IMR-90 (cell line): ENCODE results near the gene KRR1. TPM values are rescaled to one million over a fixed set of nuclear protein-coding genes. Genes with fewer than 3 reads are reported as not detected.
A peak's percentile ranks its signal among the peaks of the same experiment; 100 is the strongest.

Experiments used
- ATAC-seq: fragments of 200-7000 bp; cut with Tn5 transposase; 2 replicates; pipeline ENCODE4 v1.9.1; 2020; ENCODE audit warnings: low read depth, mild to moderate bottlenecking, moderate library complexity
- BruUV-seq: library from RNA; stranded (reverse); fragments of 400-500 nt; replicated peaks from 2 replicates; lab custom pipeline; 2021; lab: Mats Ljungman, UMichigan
- CTCF ChIA-PET: fragments of 300-600 bp; formaldehyde crosslinking; extraction: SDS; loops from one replicate; lab custom pipeline; 2021; ENCODE audit warnings: antibody characterized with exemption; lab: Yijun Ruan, JAX
- POLR2A ChIA-PET: fragments of 300-600 bp; sonication (Branson Sonifier 250); formaldehyde crosslinking; loops from one replicate; lab custom pipeline; 2022; ENCODE audit warnings: antibody characterized with exemption; ENCODE audit not compliant: unreplicated experiment; lab: Charles Lee
- DNase-seq: peaks from one replicate; pipeline ENCODE4 v3.0.0; 2013
- H2AFZ ChIP-seq: replicated peaks from 2 replicates; pipeline ENCODE3; 2013; ENCODE audit warnings: low read length, mild to moderate bottlenecking; ENCODE audit not compliant: poor library complexity
- H2AK5ac ChIP-seq: 2 replicates; pipeline ENCODE4 v1.6.1; 2013; ENCODE audit warnings: low read depth, low read length, inconsistent platforms
- H2AK9ac ChIP-seq: replicated peaks from 2 replicates; pipeline ENCODE3; 2013; ENCODE audit warnings: mild to moderate bottlenecking, low read depth, low read length, moderate library complexity; ENCODE audit not compliant: poor library complexity
- H2BK120ac ChIP-seq: 2 replicates; pipeline ENCODE4 v1.6.1; 2013; ENCODE audit warnings: low read depth, low read length, inconsistent platforms
- H2BK15ac ChIP-seq: 3 replicates; pipeline ENCODE4 v1.6.1; 2013; ENCODE audit warnings: low read depth, low read length, inconsistent platforms
- H2BK20ac ChIP-seq: 2 replicates; pipeline ENCODE4 v1.6.1; 2013; ENCODE audit warnings: low read depth, mild to moderate bottlenecking, inconsistent platforms, low read length, moderate library complexity
- H2BK5ac ChIP-seq: 2 replicates; pipeline ENCODE4 v1.6.1; 2013; ENCODE audit warnings: mild to moderate bottlenecking, low read depth, low read length, inconsistent platforms; ENCODE audit not compliant: poor library complexity, severe bottlenecking
- H3K14ac ChIP-seq: replicated peaks from 2 replicates; pipeline ENCODE4 v1.6.1; 2013; ENCODE audit warnings: low read depth, low read length, inconsistent platforms
- H3K18ac ChIP-seq: 2 replicates; pipeline ENCODE4 v1.6.1; 2013; ENCODE audit warnings: low read depth, low read length, control low read depth
- H3K23ac ChIP-seq: 2 replicates; pipeline ENCODE4 v1.6.1; 2013; ENCODE audit warnings: low read depth, low read length, inconsistent platforms
- H3K27ac ChIP-seq: 2 replicates; pipeline ENCODE4 v1.5.1; 2013; ENCODE audit warnings: mild to moderate bottlenecking, control low read depth, low read length; ENCODE audit not compliant: insufficient read depth
- H3K27me3 ChIP-seq: 2 replicates; pipeline ENCODE4 v1.6.1; 2013; ENCODE audit warnings: low read length; ENCODE audit not compliant: control insufficient read depth, insufficient read depth
- H3K36me3 ChIP-seq: 2 replicates; pipeline ENCODE4 v1.6.1; 2013; ENCODE audit warnings: low read length, mixed read lengths; ENCODE audit not compliant: control insufficient read depth, insufficient read depth
- H3K4ac ChIP-seq: 2 replicates; pipeline ENCODE4 v1.6.1; 2013; ENCODE audit warnings: low read depth, low read length, inconsistent platforms
- H3K4me1 ChIP-seq: 2 replicates; pipeline ENCODE4 v1.6.1; 2013; ENCODE audit warnings: low read length, mixed read lengths; ENCODE audit not compliant: control insufficient read depth, insufficient read depth
- H3K4me2 ChIP-seq: 2 replicates; pipeline ENCODE4 v1.6.1; 2013; ENCODE audit warnings: low read depth, mild to moderate bottlenecking, control low read depth, low read length, moderate library complexity
- H3K4me3 ChIP-seq: 2 replicates; pipeline ENCODE4 v1.5.1; 2013; ENCODE audit warnings: low read depth, mild to moderate bottlenecking, control low read depth, low read length, moderate library complexity; ENCODE audit not compliant: insufficient read depth
- H3K56ac ChIP-seq: 2 replicates; pipeline ENCODE4 v1.6.1; 2013; ENCODE audit warnings: low read length, inconsistent platforms; ENCODE audit not compliant: insufficient read depth; ENCODE audit errors: extremely low read depth
- H3K79me1 ChIP-seq, 2 experiments: 2 replicates each; pipeline ENCODE4 v1.6.1; 2013; ENCODE audit warnings: low read length in 2 of 2, inconsistent platforms in 1 of 2, low read depth in 1 of 2
- H3K9ac ChIP-seq: 2 replicates; pipeline ENCODE4 v1.6.1; 2013; ENCODE audit warnings: low read depth, low read length, control low read depth
- H3K9me1 ChIP-seq: 2 replicates; pipeline ENCODE4 v1.6.1; 2013; ENCODE audit warnings: low read length, inconsistent platforms; ENCODE audit not compliant: insufficient read depth
- H3K9me3 ChIP-seq: 2 replicates; pipeline ENCODE4 v1.6.1; 2013; ENCODE audit warnings: low read length; ENCODE audit not compliant: control insufficient read depth, insufficient read depth
- H4K20me1 ChIP-seq: 2 replicates; pipeline ENCODE4 v1.6.1; 2013; ENCODE audit warnings: low read length, inconsistent platforms; ENCODE audit not compliant: insufficient read depth
- H4K5ac ChIP-seq: 2 replicates; pipeline ENCODE4 v1.6.1; 2013; ENCODE audit warnings: mild to moderate bottlenecking, low read depth, low read length, control low read depth
- H4K8ac ChIP-seq, 2 experiments: 2 replicates each; pipeline ENCODE4 v1.6.1; 2013; ENCODE audit warnings: low read depth in 2 of 2, low read length in 2 of 2, control low read depth in 1 of 2, inconsistent platforms in 1 of 2
- H4K91ac ChIP-seq: 2 replicates; pipeline ENCODE4 v1.6.1; 2013; ENCODE audit warnings: low read depth, low read length, inconsistent platforms; ENCODE audit not compliant: insufficient read depth
- BHLHE40 ChIP-seq: fragments of 150-350 bp; IDR thresholded peaks from 2 replicates; pipeline ENCODE4 v1.6.1; 2016; ENCODE audit warnings: mild to moderate bottlenecking, low read depth, low read length
- CEBPB ChIP-seq: IDR thresholded peaks from 2 replicates; pipeline ENCODE4 v1.6.1; 2012; ENCODE audit warnings: low read depth, low read length, improper control_type of control experiment
- CHD1 ChIP-seq: IDR thresholded peaks from 2 replicates; pipeline ENCODE4 v1.6.1; 2012; ENCODE audit warnings: low read depth, low read length, improper control_type of control experiment
- ELK1 ChIP-seq: fragments of 150-350 bp; IDR thresholded peaks from 2 replicates; pipeline ENCODE4 v1.6.1; 2016; ENCODE audit warnings: low read depth, mild to moderate bottlenecking, low read length, moderate library complexity, borderline replicate concordance
- FOS ChIP-seq: fragments of 150-350 bp; IDR thresholded peaks from 2 replicates; pipeline ENCODE4 v1.6.1; 2016; ENCODE audit warnings: low read depth, low read length
- MAFK ChIP-seq: IDR thresholded peaks from 2 replicates; pipeline ENCODE4 v1.6.1; 2012; ENCODE audit warnings: low read depth, low read length, improper control_type of control experiment
- MAZ ChIP-seq: IDR thresholded peaks from 2 replicates; pipeline ENCODE4 v1.6.1; 2012; ENCODE audit warnings: low read depth, mild to moderate bottlenecking, low read length, improper control_type of control experiment, moderate library complexity, borderline replicate concordance
- MXI1 ChIP-seq: IDR thresholded peaks from 2 replicates; pipeline ENCODE4 v1.6.1; 2012; ENCODE audit warnings: low read depth, mild to moderate bottlenecking, low read length, moderate library complexity, borderline replicate concordance
- NFE2L2 ChIP-seq: fragments of 150-350 bp; IDR thresholded peaks from 2 replicates; pipeline ENCODE4 v1.6.1; 2016; ENCODE audit warnings: low read depth, mild to moderate bottlenecking, low read length
- POLR2A ChIP-seq: IDR thresholded peaks from 2 replicates; pipeline ENCODE4 v1.6.1; 2012; ENCODE audit warnings: mild to moderate bottlenecking, low read depth, low read length
- RAD21 ChIP-seq: IDR thresholded peaks from 2 replicates; pipeline ENCODE4 v1.6.1; 2012; ENCODE audit warnings: low read length, improper control_type of control experiment
- RCOR1 ChIP-seq: IDR thresholded peaks from 2 replicates; pipeline ENCODE4 v1.6.1; 2012; ENCODE audit warnings: mild to moderate bottlenecking, low read length, improper control_type of control experiment; ENCODE audit not compliant: insufficient replicate concordance
- RFX5 ChIP-seq: IDR thresholded peaks from 2 replicates; pipeline ENCODE4 v1.8.0; 2012; ENCODE audit warnings: low read depth, mild to moderate bottlenecking, low read length, moderate library complexity
- SMC3 ChIP-seq: fragments of 150-350 bp; IDR thresholded peaks from 2 replicates; pipeline ENCODE4 v1.6.1; 2016; ENCODE audit warnings: low read depth, mild to moderate bottlenecking, antibody characterized with exemption, low read length, moderate library complexity
- WGBS, 2 experiments: methylation state at CpG; one replicate each; pipeline versions ENCODE4 v1.1.5 to v1.1.7; 2013; ENCODE audit warnings: missing lambda C conversion rate in 2 of 2; ENCODE audit not compliant: insufficient read length in 1 of 2; ENCODE audit errors: extremely low coverage in 2 of 2; 5-methylcytosine and 5-hydroxymethylcytosine counted together
- dilution Hi-C: fragments of 300-500 bp; cut with HindIII; formaldehyde crosslinking; loops from one replicate; pipeline ENCODE4 v1.14.3; 2018; ENCODE audit warnings: low sequenced_read_pairs; ENCODE audit not compliant: unreplicated experiment
- in situ Hi-C: fragments of 300-500 bp; cut with MboI; formaldehyde crosslinking; loops from 3 replicates; pipeline ENCODE4 v1.14.3; 2019; ENCODE audit warnings: low sequenced_read_pairs, inconsistent platforms, mixed read lengths
- intact Hi-C: fragments of 100-400 bp; cut with micrococcal nuclease; formaldehyde crosslinking; loops from 2 replicates; pipeline ENCODE4 v1.10.0; 2022
- polyA plus RNA-seq, 3 experiments: library from polyadenylated mRNA; depleted of rRNA; stranded (reverse); fragments of >200 nt; gene quantifications; 2 replicates each; pipeline ENCODE4 v1.2.3, GENCODE V29; 2012; ENCODE audit warnings: low replicate concordance in 1 of 3
- total RNA-seq: library from RNA; depleted of rRNA; stranded (reverse); fragments of >200 nt; gene quantifications from 2 replicates; pipeline ENCODE4 v1.2.3, GENCODE V29; 2012
- TF ChIP-seq, protein P1 (sequence below): fragments of 150-350 bp; IDR thresholded peaks from 2 replicates; pipeline ENCODE4 v1.6.1; 2017; ENCODE audit warnings: mild to moderate bottlenecking, antibody characterized with exemption, low read length, low read depth
- TF ChIP-seq, protein P2 (sequence below): conservative IDR thresholded peaks from 2 replicates; pipeline ENCODE4 v1.5.1; 2012; ENCODE audit warnings: mild to moderate bottlenecking, low read depth, low read length, improper control_type of control experiment

Gene KRR1
- total and polyA plus RNA-seq, 2 of the 4 experiments (the other 2 are of a cell fraction) = 18.3 to 31.4 TPM

DNA sequence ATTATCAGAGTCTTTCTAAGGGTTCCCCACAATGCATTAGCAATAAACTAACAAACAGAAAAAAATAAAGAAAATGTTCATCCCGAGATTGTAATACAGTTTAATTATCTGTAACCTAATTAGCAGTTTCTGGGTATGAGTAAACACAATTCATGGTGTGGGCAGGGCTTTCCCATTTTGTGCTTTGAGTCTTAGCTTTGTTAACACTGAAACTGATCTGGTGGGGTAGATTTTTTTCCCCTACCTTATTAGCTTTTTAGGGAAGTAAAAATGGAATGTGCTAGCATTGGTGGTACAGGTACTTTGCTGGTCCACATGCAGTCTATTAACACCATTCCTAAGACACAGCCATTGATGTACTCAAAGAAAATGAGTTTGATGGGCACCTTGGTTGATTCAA lies 18.4 kb upstream of the KRR1 start:
- H3K9ac ChIP-seq = no peak overlapping the region
- peaks cover 9% of the 10 kb centered on the region; the same call in 1 of the 2 replicates for H3K9me1 ChIP-seq
- ATAC-seq = no peak
- no peaks in the 10 kb centered on the region for H3K9me3 ChIP-seq
- H3K56ac ChIP-seq = no peak overlapping the region
- H3K27me3 ChIP-seq = no peaks in the 10 kb centered on the region
- H4K8ac ChIP-seq = no peak overlapping the region
- no peaks in the 10 kb centered on the region for H3K36me3 ChIP-seq
- no peak for TF ChIP-seq MAFK
- no peak for TF ChIP-seq RFX5
- no peak for TF ChIP-seq SMC3
- TF ChIP-seq CHD1 = no peak
- TF ChIP-seq ELK1 = no peak
- no peak for TF ChIP-seq MXI1
- TF ChIP-seq BHLHE40 = no peak
- no peak for TF ChIP-seq NFE2L2
- TF ChIP-seq CEBPB = no peak
- no peak for TF ChIP-seq MAZ
- no peak for TF ChIP-seq POLR2A
- TF ChIP-seq, protein P1, sequence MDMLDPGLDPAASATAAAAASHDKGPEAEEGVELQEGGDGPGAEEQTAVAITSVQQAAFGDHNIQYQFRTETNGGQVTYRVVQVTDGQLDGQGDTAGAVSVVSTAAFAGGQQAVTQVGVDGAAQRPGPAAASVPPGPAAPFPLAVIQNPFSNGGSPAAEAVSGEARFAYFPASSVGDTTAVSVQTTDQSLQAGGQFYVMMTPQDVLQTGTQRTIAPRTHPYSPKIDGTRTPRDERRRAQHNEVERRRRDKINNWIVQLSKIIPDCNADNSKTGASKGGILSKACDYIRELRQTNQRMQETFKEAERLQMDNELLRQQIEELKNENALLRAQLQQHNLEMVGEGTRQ = no peak
- TF ChIP-seq, protein P2, sequence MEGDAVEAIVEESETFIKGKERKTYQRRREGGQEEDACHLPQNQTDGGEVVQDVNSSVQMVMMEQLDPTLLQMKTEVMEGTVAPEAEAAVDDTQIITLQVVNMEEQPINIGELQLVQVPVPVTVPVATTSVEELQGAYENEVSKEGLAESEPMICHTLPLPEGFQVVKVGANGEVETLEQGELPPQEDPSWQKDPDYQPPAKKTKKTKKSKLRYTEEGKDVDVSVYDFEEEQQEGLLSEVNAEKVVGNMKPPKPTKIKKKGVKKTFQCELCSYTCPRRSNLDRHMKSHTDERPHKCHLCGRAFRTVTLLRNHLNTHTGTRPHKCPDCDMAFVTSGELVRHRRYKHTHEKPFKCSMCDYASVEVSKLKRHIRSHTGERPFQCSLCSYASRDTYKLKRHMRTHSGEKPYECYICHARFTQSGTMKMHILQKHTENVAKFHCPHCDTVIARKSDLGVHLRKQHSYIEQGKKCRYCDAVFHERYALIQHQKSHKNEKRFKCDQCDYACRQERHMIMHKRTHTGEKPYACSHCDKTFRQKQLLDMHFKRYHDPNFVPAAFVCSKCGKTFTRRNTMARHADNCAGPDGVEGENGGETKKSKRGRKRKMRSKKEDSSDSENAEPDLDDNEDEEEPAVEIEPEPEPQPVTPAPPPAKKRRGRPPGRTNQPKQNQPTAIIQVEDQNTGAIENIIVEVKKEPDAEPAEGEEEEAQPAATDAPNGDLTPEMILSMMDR = no peak
- no peak for TF ChIP-seq FOS
- no peak for TF ChIP-seq RCOR1
- no peak for TF ChIP-seq RAD21
- no TSS peak for BruUV-seq
- H2BK20ac ChIP-seq = peak overlapping the region; percentile 37; the same call in 1 of the 2 replicates
- in situ Hi-C loops = loop anchor here (5.0 to 25.0 kb wide), 3 partner anchors 507 to 932 kb away; partner anchors contain the start of gene BBS10
- H3K4ac ChIP-seq = no peak overlapping the region; the same call in 1 of the 2 replicates
- H4K91ac ChIP-seq = no peak overlapping the region
- H3K79me1 ChIP-seq = peaks cover 0 to 4% of the 10 kb centered on the region in 2 experiments; a peak in 2 of 4 replicates
- H3K27ac ChIP-seq = no peak overlapping the region
- CTCF ChIA-PET = no interaction called here
- no peak overlapping the region for H3K4me3 ChIP-seq
- WGBS, 2 experiments = no CpG with 5 or more reads among the region's 1 CpG
- no peak overlapping the region for H3K14ac ChIP-seq
- H3K4me2 ChIP-seq = no peak overlapping the region
- peaks cover 11% of the 10 kb centered on the region for H3K4me1 ChIP-seq
- peak overlapping the region; percentile 41; the same call in 1 of the 2 replicates for H2BK120ac ChIP-seq
- H2AK9ac ChIP-seq = no peak overlapping the region
- H2AK5ac ChIP-seq = no peak overlapping the region
- H4K5ac ChIP-seq = no peak overlapping the region
- H2BK15ac ChIP-seq = peak overlapping the region; percentile 6; the same call in 1 of the 3 replicates
- no peaks in the 10 kb centered on the region for H4K20me1 ChIP-seq
- H2AFZ ChIP-seq = no peak overlapping the region
- H3K23ac ChIP-seq = no peak overlapping the region
- no peak overlapping the region for H3K18ac ChIP-seq
- intact Hi-C loops = loop anchor here (5.0 kb wide), 1 partner anchor 1057 kb away; no protein-coding TSS in a partner anchor
- H2BK5ac ChIP-seq = no peak overlapping the region
- no peak for DNase-seq
- POLR2A ChIA-PET = no interaction called here
- dilution Hi-C loops = no loop called here
